Measurements from ENCODE around the gene SLC6A19. TPM values are rescaled to one million over a fixed set of nuclear protein-coding genes. Genes with fewer than 3 reads are reported as not detected.

Gene SLC6A19
- total and polyA plus RNA-seq, 2 of the 13 experiments (the other 11 are each of a cell fraction or from before 2014, with no cell fraction given) = 0.02 TPM; not detected in 1

- Histone ChIP-seq H3K4me2 (ENCODE audit: low read depth, low read length) (no peak overlapping the region), H3K9me3 (ENCODE audit: low read length) (no peaks in the 10 kb centered on the region), H3K9ac (ENCODE audit: insufficient read depth, low read depth, low read length) (no peak overlapping the region), H3K36me3 (replicated peaks in 1 of 2; ENCODE audit: control insufficient read depth in 1 of 2, insufficient read depth in 2 of 2, low read length in 2 of 2) (no peaks in the 10 kb centered on the region), H3K4me1 (ENCODE audit: insufficient read depth, low read length) (peaks cover 44% of the 10 kb centered on the region), H3K27me3 (ENCODE audit: control insufficient read depth in 1 of 2, insufficient read depth in 2 of 2, low read length in 2 of 2) (peaks cover 13 to 76% of the 10 kb centered on the region in 2 experiments), H3K4me3 (replicated peaks in 1 of 3; ENCODE audit: insufficient read depth in 1 of 3, low read depth in 2 of 3, low read length in 3 of 3) (no peak overlapping the region), H2AFZ (ENCODE audit: low read length) (no peak overlapping the region), H3K79me2 (ENCODE audit: insufficient read depth, low read length) (no peaks in the 10 kb centered on the region), H3K27ac (ENCODE audit: extremely low read length, insufficient read depth, low read length) (no peak overlapping the region), H4K20me1 (ENCODE audit: insufficient read depth, low read length) (no peaks in the 10 kb centered on the region)
- in situ Hi-C loops (cut with HindIII; ENCODE audit: extremely low pct_ligation_motif_present, low pct_unique_long_range_greater_than_20kb) (no loop called here), intact Hi-C loops (cut with micrococcal nuclease; ENCODE audit: unreplicated experiment) (loop anchor here (10.0 kb wide), 1 partner anchor 441 kb away; no protein-coding TSS in a partner anchor)
- no peak for TF ChIP-seq ZNF510 (CRISPR knock-in tag; IDR thresholded peaks at IDR 0.05; ENCODE audit: low read depth)
- TF ChIP-seq ZNF616 (CRISPR knock-in tag; IDR thresholded peaks at IDR 0.05; ENCODE audit: low read depth) = no peak
- TF ChIP-seq PRMT3 (CRISPR knock-in tag; IDR thresholded peaks at IDR 0.05; ENCODE audit: borderline replicate concordance, low read depth) = no peak
- no peak for TF ChIP-seq ZNF780A (CRISPR knock-in tag; IDR thresholded peaks at IDR 0.05)
- TF ChIP-seq ZNF275 (CRISPR knock-in tag; IDR thresholded peaks at IDR 0.05; ENCODE audit: borderline replicate concordance) = no peak
- no peak for TF ChIP-seq ZSCAN29 (CRISPR knock-in tag; conservative IDR thresholded peaks at IDR 0.05)
- TF ChIP-seq GPBP1L1 (CRISPR knock-in tag; IDR thresholded peaks at IDR 0.05) = no peak
- no peak for TF ChIP-seq SMC3 (IDR thresholded peaks at IDR 0.05; ENCODE audit: low read length)
- no peak for TF ChIP-seq SNAPC2 (CRISPR knock-in tag; IDR thresholded peaks at IDR 0.05)
- TF ChIP-seq ZKSCAN1 (IDR thresholded peaks at IDR 0.05; ENCODE audit: low read length) = no peak
- no peak for TF ChIP-seq TIGD3 (CRISPR knock-in tag; IDR thresholded peaks at IDR 0.05; ENCODE audit: borderline replicate concordance)
- no peak for TF ChIP-seq ZFP41 (CRISPR knock-in tag; IDR thresholded peaks at IDR 0.05; ENCODE audit: borderline replicate concordance)
- TF ChIP-seq ZHX1 (CRISPR knock-in tag; IDR thresholded peaks at IDR 0.05; ENCODE audit: low read depth) = no peak
- ATAC-seq = no peak
- FAIRE-seq = no peak
- no CpG with 5 or more reads among the region's 24 CpGs for WGBS (ENCODE audit: low lambda C conversion rate)
- BruUV-seq (replicated peaks) = no TSS peak
- no peak for DNase-seq (ENCODE audit: low spot score)
- ChIA-PET CTCF (ENCODE audit: low intra/inter-chr PET ratio, low total read pairs) (interaction anchor here (2.1 to 2.9 kb wide), 2 partner anchors 30 to 35 kb away, joined by 24 read pairs; no protein-coding TSS in a partner anchor), POLR2A (no interaction called here)
Observed at GRCh38 chr5:1203311-1203967, 2.0 kb downstream of the SLC6A19 start.

All from HepG2 (cell line).